SK-N-SH treated with all-trans-retinoic acid at 6 μM for 48 hours (cell line): ENCODE measurements around the gene INCA1.

Experiments
- BACH2 ChIP-seq: fragments of 250-450 bp; sonication (Bioruptor Pico); IDR thresholded peaks from 2 replicates; pipeline ENCODE4 v1.9.0; 2021; ENCODE audit warnings: mild to moderate bottlenecking, borderline replicate concordance
- CREB5 ChIP-seq: fragments of 250-450 bp; sonication (Bioruptor Pico); IDR thresholded peaks from 2 replicates; pipeline ENCODE4 v1.5.1; 2020; ENCODE audit warnings: low read depth, mild to moderate bottlenecking, moderate library complexity
- GLIS3 ChIP-seq: fragments of 250-450 bp; sonication (Bioruptor Pico); IDR thresholded peaks from 2 replicates; pipeline ENCODE4 v1.5.0; 2020; ENCODE audit warnings: mild to moderate bottlenecking, moderate library complexity
- PATZ1 ChIP-seq: fragments of 250-450 bp; sonication (Bioruptor Pico); IDR thresholded peaks from 2 replicates; pipeline ENCODE4 v1.8.0; 2020; ENCODE audit warnings: mild to moderate bottlenecking, moderate library complexity, borderline replicate concordance
- POU6F1 ChIP-seq: fragments of 250-450 bp; sonication (Bioruptor Pico); IDR thresholded peaks from 2 replicates; pipeline ENCODE4 v1.8.0; 2021; ENCODE audit warnings: low read depth, mild to moderate bottlenecking, moderate library complexity, borderline replicate concordance
- SNAI2 ChIP-seq: fragments of 250-450 bp; sonication (Bioruptor Pico); IDR thresholded peaks from 2 replicates; pipeline ENCODE4 v1.5.0; 2020; ENCODE audit warnings: mild to moderate bottlenecking, moderate library complexity
- ZC3H10 ChIP-seq: fragments of 250-450 bp; sonication (Bioruptor Pico); IDR thresholded peaks from 2 replicates; pipeline ENCODE4 v1.5.1; 2021; ENCODE audit warnings: mild to moderate bottlenecking, moderate library complexity
- ZFP3 ChIP-seq: fragments of 250-450 bp; sonication (Bioruptor Pico); IDR thresholded peaks from 2 replicates; pipeline ENCODE4 v1.5.0; 2020; ENCODE audit warnings: mild to moderate bottlenecking, moderate library complexity
- ZFP30 ChIP-seq: fragments of 450-650 bp; formaldehyde crosslinking; IDR thresholded peaks from 2 replicates; pipeline ENCODE4 v1.5.0; 2022; ENCODE audit warnings: mild to moderate bottlenecking, moderate library complexity
- ZNF70 ChIP-seq: fragments of 450-650 bp; formaldehyde crosslinking; IDR thresholded peaks from 2 replicates; pipeline ENCODE4 v1.5.0; 2020; ENCODE audit warnings: mild to moderate bottlenecking, moderate library complexity
- ZNF8 ChIP-seq: fragments of 450-650 bp; formaldehyde crosslinking; IDR thresholded peaks from 2 replicates; pipeline ENCODE4 v1.5.0; 2020; ENCODE audit warnings: mild to moderate bottlenecking, moderate library complexity

GRCh38 chr17:5035315-5035714, 38.0 kb upstream of the INCA1 start, which contains the start of gene SLC52A1:
- TF ChIP-seq CREB5 (CRISPR knock-in tag) (no peak), PATZ1 (CRISPR knock-in tag) (no peak), SNAI2 (CRISPR knock-in tag) (no peak), GLIS3 (CRISPR knock-in tag) (no peak), POU6F1 (CRISPR knock-in tag) (no peak), ZC3H10 (CRISPR knock-in tag) (no peak), ZFP3 (CRISPR knock-in tag) (no peak), ZNF8 (CRISPR knock-in tag) (no peak), ZNF70 (CRISPR knock-in tag) (no peak), BACH2 (CRISPR knock-in tag) (no peak), ZFP30 (CRISPR knock-in tag) (no peak)
